ENCODE results near the gene TLE7.

TLE7 gene

GRCh38 chr16:71384073-71384724 is 57.7 kb downstream of the TLE7 start:
- no peak overlapping the region for H3K4me3 ChIP-seq (ENCODE audit: low read depth, low read length)
- ChIA-PET CTCF (interaction anchor here (0.6 to 0.7 kb wide), 2 partner anchors 25 to 29 kb away, joined by 3 read pairs; no protein-coding TSS in a partner anchor), POLR2A (no interaction called here)
- no peak for TF ChIP-seq CTCF (IDR thresholded peaks at IDR 0.05; ENCODE audit: insufficient read depth, low read length, missing control alignments)
- DNase-seq (ENCODE audit: low read depth, low spot score), result no peak

- TF ChIP-seq CTCF (IDR thresholded peaks at IDR 0.05; ENCODE audit: insufficient read depth, low read length, missing control alignments), result no peak
- POLR2A ChIA-PET, result no interaction called here
- H3K4me3 ChIP-seq (ENCODE audit: low read depth, low read length), result no peak overlapping the region
Measured at GRCh38 chr16:71383054-71383773, 58.6 kb downstream of the TLE7 start.

GRCh38 chr16:71380831-71381230 is 61.0 kb downstream of the TLE7 start:
- ChIA-PET CTCF (no interaction called here), POLR2A (no interaction called here)
- H3K4me3 ChIP-seq (ENCODE audit: low read depth, low read length), result no peak overlapping the region
- DNase-seq (ENCODE audit: low read depth, low spot score), result no peak
- no peak for TF ChIP-seq CTCF (IDR thresholded peaks at IDR 0.05; ENCODE audit: insufficient read depth, low read length, missing control alignments)

More at GRCh38 chr16:71383054-71383773, 58.6 kb downstream of the TLE7 start:
- DNase-seq (ENCODE audit: low read depth, low spot score), result no peak
- CTCF ChIA-PET, result interaction anchor here (0.6 to 1.3 kb wide), 2 partner anchors 24 to 30 kb away, joined by 3 to 4 read pairs; no protein-coding TSS in a partner anchor
